Measurements from ENCODE around the gene LOXHD1. TPM values are rescaled to one million over a fixed set of nuclear protein-coding genes. Genes with fewer than 3 reads are reported as not detected.

The LOXHD1 gene
- total and polyA plus RNA-seq, 2 of the 4 experiments (the other 2 are of a cell fraction), result not detected

GRCh38 chr18:46516555-46516954 lies 140.5 kb downstream of the LOXHD1 start:
- Histone ChIP-seq H4K8ac (ENCODE audit: low read depth in 2 of 2, low read length in 2 of 2) (no peak overlapping the region), H3K4ac (ENCODE audit: low read depth, low read length) (no peak overlapping the region), H3K4me2 (ENCODE audit: low read depth, low read length) (no peak overlapping the region), H2AK9ac (replicated peaks; ENCODE audit: low read depth, low read length, poor library complexity) (no peak overlapping the region), H3K4me1 (ENCODE audit: control insufficient read depth, insufficient read depth, low read length) (no peaks in the 10 kb centered on the region), H3K23ac (ENCODE audit: low read depth, low read length) (no peak overlapping the region), H4K91ac (ENCODE audit: insufficient read depth, low read depth, low read length) (no peak overlapping the region), H2BK5ac (ENCODE audit: low read depth, low read length, poor library complexity, severe bottlenecking) (no peak overlapping the region), H3K36me3 (ENCODE audit: control insufficient read depth, insufficient read depth, low read length) (no peaks in the 10 kb centered on the region), H3K9me3 (ENCODE audit: control insufficient read depth, insufficient read depth, low read length) (no peaks in the 10 kb centered on the region), H2BK15ac (ENCODE audit: low read depth, low read length) (no peak overlapping the region), H2AFZ (replicated peaks; ENCODE audit: low read length, poor library complexity) (no peak overlapping the region), H4K5ac (ENCODE audit: low read depth, low read length) (no peak overlapping the region), H3K14ac (replicated peaks; ENCODE audit: low read depth, low read length) (no peak overlapping the region), H2AK5ac (ENCODE audit: low read depth, low read length) (no peak overlapping the region), H2BK120ac (ENCODE audit: low read depth, low read length) (no peak overlapping the region), H3K9ac (ENCODE audit: low read depth, low read length) (no peak overlapping the region), H3K27ac (ENCODE audit: insufficient read depth, low read length) (no peak overlapping the region), H3K27me3 (ENCODE audit: control insufficient read depth, insufficient read depth, low read length) (no peaks in the 10 kb centered on the region), H4K20me1 (ENCODE audit: insufficient read depth, low read length) (no peaks in the 10 kb centered on the region), H2BK20ac (ENCODE audit: low read depth, low read length) (no peak overlapping the region), H3K18ac (ENCODE audit: low read depth, low read length) (no peak overlapping the region), H3K56ac (ENCODE audit: extremely low read depth, insufficient read depth, low read length) (no peak overlapping the region), H3K9me1 (ENCODE audit: insufficient read depth, low read length) (no peaks in the 10 kb centered on the region), H3K4me3 (ENCODE audit: insufficient read depth, low read depth, low read length) (no peak overlapping the region), H3K79me1 (ENCODE audit: low read depth in 1 of 2, low read length in 2 of 2) (no peaks in the 10 kb centered on the region)
- dilution Hi-C loops (cut with HindIII; ENCODE audit: low sequenced_read_pairs, unreplicated experiment), result no loop called here
- DNase-seq, result no peak
- TF ChIP-seq, protein P1, sequence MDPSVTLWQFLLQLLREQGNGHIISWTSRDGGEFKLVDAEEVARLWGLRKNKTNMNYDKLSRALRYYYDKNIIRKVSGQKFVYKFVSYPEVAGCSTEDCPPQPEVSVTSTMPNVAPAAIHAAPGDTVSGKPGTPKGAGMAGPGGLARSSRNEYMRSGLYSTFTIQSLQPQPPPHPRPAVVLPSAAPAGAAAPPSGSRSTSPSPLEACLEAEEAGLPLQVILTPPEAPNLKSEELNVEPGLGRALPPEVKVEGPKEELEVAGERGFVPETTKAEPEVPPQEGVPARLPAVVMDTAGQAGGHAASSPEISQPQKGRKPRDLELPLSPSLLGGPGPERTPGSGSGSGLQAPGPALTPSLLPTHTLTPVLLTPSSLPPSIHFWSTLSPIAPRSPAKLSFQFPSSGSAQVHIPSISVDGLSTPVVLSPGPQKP (IDR thresholded peaks at IDR 0.05; ENCODE audit: borderline replicate concordance, low read depth, low read length), result no peak
- TF ChIP-seq, protein P2, sequence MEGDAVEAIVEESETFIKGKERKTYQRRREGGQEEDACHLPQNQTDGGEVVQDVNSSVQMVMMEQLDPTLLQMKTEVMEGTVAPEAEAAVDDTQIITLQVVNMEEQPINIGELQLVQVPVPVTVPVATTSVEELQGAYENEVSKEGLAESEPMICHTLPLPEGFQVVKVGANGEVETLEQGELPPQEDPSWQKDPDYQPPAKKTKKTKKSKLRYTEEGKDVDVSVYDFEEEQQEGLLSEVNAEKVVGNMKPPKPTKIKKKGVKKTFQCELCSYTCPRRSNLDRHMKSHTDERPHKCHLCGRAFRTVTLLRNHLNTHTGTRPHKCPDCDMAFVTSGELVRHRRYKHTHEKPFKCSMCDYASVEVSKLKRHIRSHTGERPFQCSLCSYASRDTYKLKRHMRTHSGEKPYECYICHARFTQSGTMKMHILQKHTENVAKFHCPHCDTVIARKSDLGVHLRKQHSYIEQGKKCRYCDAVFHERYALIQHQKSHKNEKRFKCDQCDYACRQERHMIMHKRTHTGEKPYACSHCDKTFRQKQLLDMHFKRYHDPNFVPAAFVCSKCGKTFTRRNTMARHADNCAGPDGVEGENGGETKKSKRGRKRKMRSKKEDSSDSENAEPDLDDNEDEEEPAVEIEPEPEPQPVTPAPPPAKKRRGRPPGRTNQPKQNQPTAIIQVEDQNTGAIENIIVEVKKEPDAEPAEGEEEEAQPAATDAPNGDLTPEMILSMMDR (conservative IDR thresholded peaks at IDR 0.05; ENCODE audit: low read depth, low read length), result no peak
- TF ChIP-seq RFX5 (IDR thresholded peaks at IDR 0.05; ENCODE audit: low read depth, low read length) (no peak), CEBPB (IDR thresholded peaks at IDR 0.05; ENCODE audit: low read depth, low read length) (no peak), FOS (IDR thresholded peaks at IDR 0.05; ENCODE audit: low read depth, low read length) (no peak), POLR2A (IDR thresholded peaks at IDR 0.05; ENCODE audit: low read depth, low read length) (no peak)
- CTCF ChIA-PET, result no interaction called here
- POLR2A ChIA-PET (ENCODE audit: unreplicated experiment), result no interaction called here
- in situ Hi-C loops (cut with MboI; ENCODE audit: low sequenced_read_pairs), result no loop called here
- intact Hi-C loops (cut with micrococcal nuclease), result no loop called here
- BruUV-seq (replicated peaks), result no TSS peak
- no peak for ATAC-seq (ENCODE audit: low read depth)
